Endothelial cell of umbilical vein (primary cell): ENCODE results near the gene REC8.

Experiments used
- EZH2 ChIP-seq: IDR thresholded peaks from 2 replicates; pipeline ENCODE4 v1.6.1; 2012; ENCODE audit warnings: borderline replicate concordance, low read depth, mild to moderate bottlenecking, moderate library complexity, low read length, inconsistent platforms; ENCODE audit not compliant: severe bottlenecking
- FOS ChIP-seq: IDR thresholded peaks from 2 replicates; pipeline ENCODE4 v1.6.1; 2011; ENCODE audit warnings: mild to moderate bottlenecking, low read length, moderate library complexity, borderline replicate concordance; ENCODE audit not compliant: insufficient read depth
- JUN ChIP-seq: IDR thresholded peaks from 2 replicates; pipeline ENCODE4 v1.6.1; 2011; ENCODE audit warnings: borderline replicate concordance, low read depth; ENCODE audit not compliant: insufficient read length, insufficient read depth
- POLR2A ChIP-seq: IDR thresholded peaks from 2 replicates; pipeline ENCODE4 v1.6.1; 2012; ENCODE audit warnings: low read depth, mild to moderate bottlenecking, control low read depth, low read length
- POLR2AphosphoS5 ChIP-seq: IDR thresholded peaks from 2 replicates; pipeline ENCODE4 v1.6.1; 2012; ENCODE audit warnings: low read depth, mild to moderate bottlenecking, control low read depth, low read length, moderate library complexity; ENCODE audit not compliant: insufficient read depth
- TF ChIP-seq, protein P1 (sequence below), 2 donors: IDR thresholded peaks; 1 replicate in 1 of 2; 2 replicates in 1 of 2; pipeline ENCODE4 v1.5.1; 2011; ENCODE audit warnings: low read length in 2 of 2, mild to moderate bottlenecking in 2 of 2, moderate library complexity in 2 of 2, control low read depth in 1 of 2, inconsistent platforms in 1 of 2, low read depth in 1 of 2; ENCODE audit not compliant: insufficient read depth in 1 of 2; ENCODE audit errors: extremely low read depth in 1 of 2
- TF ChIP-seq, protein P2 (sequence below): IDR thresholded peaks from 2 replicates; pipeline ENCODE4 v1.6.1; 2011; ENCODE audit not compliant: insufficient read depth, insufficient read length

DNA sequence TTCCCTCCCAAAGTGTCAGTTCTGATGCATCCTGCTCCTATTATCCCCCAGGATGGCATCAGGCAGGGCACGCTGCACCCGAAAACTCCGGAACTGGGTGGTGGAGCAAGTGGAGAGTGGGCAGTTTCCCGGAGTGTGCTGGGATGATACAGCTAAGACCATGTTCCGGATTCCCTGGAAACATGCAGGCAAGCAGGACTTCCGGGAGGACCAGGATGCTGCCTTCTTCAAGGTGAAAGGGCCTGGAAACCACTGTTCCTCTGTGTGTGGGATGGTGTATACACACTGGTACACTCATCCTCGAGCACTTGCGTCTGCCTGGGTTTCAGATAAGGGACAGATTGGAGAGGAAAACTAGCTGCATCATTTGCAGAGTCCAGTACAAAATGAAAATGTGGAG lies 9.8 kb upstream of the REC8 start:
- TF ChIP-seq, protein P1, sequence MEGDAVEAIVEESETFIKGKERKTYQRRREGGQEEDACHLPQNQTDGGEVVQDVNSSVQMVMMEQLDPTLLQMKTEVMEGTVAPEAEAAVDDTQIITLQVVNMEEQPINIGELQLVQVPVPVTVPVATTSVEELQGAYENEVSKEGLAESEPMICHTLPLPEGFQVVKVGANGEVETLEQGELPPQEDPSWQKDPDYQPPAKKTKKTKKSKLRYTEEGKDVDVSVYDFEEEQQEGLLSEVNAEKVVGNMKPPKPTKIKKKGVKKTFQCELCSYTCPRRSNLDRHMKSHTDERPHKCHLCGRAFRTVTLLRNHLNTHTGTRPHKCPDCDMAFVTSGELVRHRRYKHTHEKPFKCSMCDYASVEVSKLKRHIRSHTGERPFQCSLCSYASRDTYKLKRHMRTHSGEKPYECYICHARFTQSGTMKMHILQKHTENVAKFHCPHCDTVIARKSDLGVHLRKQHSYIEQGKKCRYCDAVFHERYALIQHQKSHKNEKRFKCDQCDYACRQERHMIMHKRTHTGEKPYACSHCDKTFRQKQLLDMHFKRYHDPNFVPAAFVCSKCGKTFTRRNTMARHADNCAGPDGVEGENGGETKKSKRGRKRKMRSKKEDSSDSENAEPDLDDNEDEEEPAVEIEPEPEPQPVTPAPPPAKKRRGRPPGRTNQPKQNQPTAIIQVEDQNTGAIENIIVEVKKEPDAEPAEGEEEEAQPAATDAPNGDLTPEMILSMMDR (IDR thresholded peaks at IDR 0.05; ENCODE audit: extremely low read depth in 1 of 2, insufficient read depth in 1 of 2, low read depth in 1 of 2, low read length in 2 of 2), result no peak
- TF ChIP-seq JUN, result no peak
- no peak for TF ChIP-seq POLR2A
- no peak for TF ChIP-seq FOS
- TF ChIP-seq POLR2AphosphoS5, result peak; percentile 15
- no peak for TF ChIP-seq EZH2
- TF ChIP-seq, protein P2, sequence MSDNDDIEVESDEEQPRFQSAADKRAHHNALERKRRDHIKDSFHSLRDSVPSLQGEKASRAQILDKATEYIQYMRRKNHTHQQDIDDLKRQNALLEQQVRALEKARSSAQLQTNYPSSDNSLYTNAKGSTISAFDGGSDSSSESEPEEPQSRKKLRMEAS, result no peak
